ENCODE data around the gene LAD1. TPM values are rescaled to one million over a fixed set of nuclear protein-coding genes. Genes with fewer than 3 reads are reported as not detected.

The LAD1 gene
- total and polyA plus RNA-seq, 2 of the 13 experiments (the other 11 are each of a cell fraction or from before 2014, with no cell fraction given) = 10.8 to 65.6 TPM

DNA sequence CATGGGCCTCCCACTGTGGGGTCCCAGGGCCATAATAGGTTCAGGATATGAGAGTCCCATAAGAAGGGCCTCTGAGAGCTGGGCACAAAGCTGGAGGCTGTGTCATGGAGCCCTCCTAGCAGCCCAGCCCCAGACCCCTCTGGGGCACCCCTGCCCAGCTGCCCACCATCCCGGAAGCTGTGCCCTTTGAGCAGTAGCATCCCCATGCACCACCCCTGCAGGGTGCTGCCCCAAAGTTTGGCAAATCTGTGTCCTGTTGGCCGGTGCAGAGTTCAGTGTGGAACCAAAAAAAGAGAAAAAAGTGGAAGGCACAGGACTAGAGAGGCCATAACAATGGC is 39.3 kb downstream of the LAD1 start:
- POLR2A ChIA-PET = no interaction called here
- Histone ChIP-seq H3K36me3 (replicated peaks in 1 of 2; ENCODE audit: control insufficient read depth in 1 of 2, insufficient read depth in 2 of 2, low read length in 2 of 2) (no peaks in the 10 kb centered on the region), H3K9me3 (ENCODE audit: low read length) (no peaks in the 10 kb centered on the region), H3K79me2 (ENCODE audit: insufficient read depth, low read length) (no peaks in the 10 kb centered on the region), H3K4me2 (ENCODE audit: low read depth, low read length) (no peak overlapping the region), H3K4me3 (replicated peaks in 1 of 3; ENCODE audit: insufficient read depth in 1 of 3, low read depth in 2 of 3, low read length in 3 of 3) (no peak overlapping the region), H3K4me1 (ENCODE audit: insufficient read depth, low read length) (no peaks in the 10 kb centered on the region), H3K27ac (ENCODE audit: extremely low read length, insufficient read depth, low read length) (no peak overlapping the region), H4K20me1 (ENCODE audit: insufficient read depth, low read length) (no peaks in the 10 kb centered on the region), H2AFZ (ENCODE audit: low read length) (no peak overlapping the region), H3K9ac (ENCODE audit: insufficient read depth, low read depth, low read length) (no peak overlapping the region), H3K27me3 (ENCODE audit: control insufficient read depth in 1 of 2, insufficient read depth in 2 of 2, low read length in 2 of 2) (peaks cover 4 to 42% of the 10 kb centered on the region in 2 experiments)
- BruUV-seq (replicated peaks) = no TSS peak
- FAIRE-seq = no peak
- CTCF ChIA-PET (ENCODE audit: low intra/inter-chr PET ratio, low total read pairs) = interaction anchor here (2.8 kb wide), 1 partner anchor 105 kb away, joined by 37 read pairs; no protein-coding TSS in a partner anchor
- TF ChIP-seq, protein P1, sequence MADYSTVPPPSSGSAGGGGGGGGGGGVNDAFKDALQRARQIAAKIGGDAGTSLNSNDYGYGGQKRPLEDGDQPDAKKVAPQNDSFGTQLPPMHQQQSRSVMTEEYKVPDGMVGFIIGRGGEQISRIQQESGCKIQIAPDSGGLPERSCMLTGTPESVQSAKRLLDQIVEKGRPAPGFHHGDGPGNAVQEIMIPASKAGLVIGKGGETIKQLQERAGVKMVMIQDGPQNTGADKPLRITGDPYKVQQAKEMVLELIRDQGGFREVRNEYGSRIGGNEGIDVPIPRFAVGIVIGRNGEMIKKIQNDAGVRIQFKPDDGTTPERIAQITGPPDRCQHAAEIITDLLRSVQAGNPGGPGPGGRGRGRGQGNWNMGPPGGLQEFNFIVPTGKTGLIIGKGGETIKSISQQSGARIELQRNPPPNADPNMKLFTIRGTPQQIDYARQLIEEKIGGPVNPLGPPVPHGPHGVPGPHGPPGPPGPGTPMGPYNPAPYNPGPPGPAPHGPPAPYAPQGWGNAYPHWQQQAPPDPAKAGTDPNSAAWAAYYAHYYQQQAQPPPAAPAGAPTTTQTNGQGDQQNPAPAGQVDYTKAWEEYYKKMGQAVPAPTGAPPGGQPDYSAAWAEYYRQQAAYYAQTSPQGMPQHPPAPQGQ (CRISPR knock-in tag; IDR thresholded peaks at IDR 0.05; ENCODE audit: borderline replicate concordance) = no peak
- TF ChIP-seq ZNF772 (CRISPR knock-in tag; IDR thresholded peaks at IDR 0.05) = no peak
- TF ChIP-seq, protein P2, sequence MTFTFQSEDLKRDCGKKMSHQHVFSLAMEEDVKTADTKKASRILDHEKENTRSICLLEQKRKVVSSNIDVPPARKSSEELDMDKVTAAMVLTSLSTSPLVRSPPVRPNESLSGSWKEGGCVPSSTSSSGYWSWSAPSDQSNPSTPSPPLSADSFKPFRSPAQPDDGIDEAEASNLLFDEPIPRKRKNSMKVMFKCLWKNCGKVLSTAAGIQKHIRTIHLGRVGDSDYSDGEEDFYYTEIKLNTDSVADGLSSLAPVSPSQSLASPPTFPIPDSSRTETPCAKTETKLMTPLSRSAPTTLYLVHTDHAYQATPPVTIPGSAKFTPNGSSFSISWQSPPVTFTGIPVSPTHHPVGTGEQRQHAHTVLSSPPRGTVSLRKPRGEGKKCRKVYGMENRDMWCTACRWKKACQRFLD (CRISPR knock-in tag; IDR thresholded peaks at IDR 0.05; ENCODE audit: borderline replicate concordance) = no peak
- no peak for TF ChIP-seq TRIM24 (CRISPR knock-in tag; IDR thresholded peaks at IDR 0.05)
- no peak for TF ChIP-seq NFYB (CRISPR knock-in tag; IDR thresholded peaks at IDR 0.05)
- TF ChIP-seq PAX8 (CRISPR knock-in tag; IDR thresholded peaks at IDR 0.05; ENCODE audit: borderline replicate concordance) = no peak
- TF ChIP-seq, protein P3, sequence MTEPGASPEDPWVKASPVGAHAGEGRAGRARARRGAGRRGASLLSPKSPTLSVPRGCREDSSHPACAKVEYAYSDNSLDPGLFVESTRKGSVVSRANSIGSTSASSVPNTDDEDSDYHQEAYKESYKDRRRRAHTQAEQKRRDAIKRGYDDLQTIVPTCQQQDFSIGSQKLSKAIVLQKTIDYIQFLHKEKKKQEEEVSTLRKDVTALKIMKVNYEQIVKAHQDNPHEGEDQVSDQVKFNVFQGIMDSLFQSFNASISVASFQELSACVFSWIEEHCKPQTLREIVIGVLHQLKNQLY (CRISPR knock-in tag; IDR thresholded peaks at IDR 0.05) = no peak
- TF ChIP-seq ZMAT3 (CRISPR knock-in tag; conservative IDR thresholded peaks at IDR 0.05) = no peak
- TF ChIP-seq ZNF292 (CRISPR knock-in tag; IDR thresholded peaks at IDR 0.05; ENCODE audit: borderline replicate concordance, low read depth) = no peak
- in situ Hi-C loops (cut with HindIII; ENCODE audit: extremely low pct_ligation_motif_present, low pct_unique_long_range_greater_than_20kb) (no loop called here), intact Hi-C loops (cut with micrococcal nuclease; ENCODE audit: unreplicated experiment) (no loop called here)
- no peak for DNase-seq (ENCODE audit: low spot score)
- WGBS (ENCODE audit: low lambda C conversion rate) = 40% methylated on average over 1 of the region's 2 CpGs
- no peak for ATAC-seq

Data from HepG2 (cell line).